Peyer's patch (tissue), 4 donors: ENCODE results near the gene SPATA9. TPM values are rescaled to one million over a fixed set of nuclear protein-coding genes. Genes with fewer than 3 reads are reported as not detected.

Experiments used
- DNase-seq, 3 donors: peaks; one replicate each; pipeline ENCODE4 v3.0.0-alpha.2; 2017 to 2019
- H3K27ac ChIP-seq, 4 donors: fragments of 200-600 bp; sonication (generic); one replicate each; pipeline ENCODE4 v1.5.1; 2016 to 2019
- H3K27me3 ChIP-seq, 2 donors: fragments of 200-600 bp; sonication (generic); one replicate each; pipeline ENCODE4 v1.5.1; 2019
- H3K36me3 ChIP-seq, 3 donors: fragments of 200-600 bp; sonication (generic); one replicate each; pipeline ENCODE4 v1.5.1; 2016 to 2019
- H3K4me1 ChIP-seq, 4 donors: fragments of 200-600 bp; sonication (generic); one replicate each; pipeline ENCODE4 v1.5.1; 2016 to 2019
- H3K4me3 ChIP-seq, 4 donors: fragments of 200-600 bp; sonication (generic); 1 replicate in 3 of 4; 2 replicates in 1 of 4; pipeline ENCODE4 v1.5.1; 2016 to 2019; ENCODE audit warnings: mild to moderate bottlenecking in 1 of 4
- H3K9me3 ChIP-seq, 4 donors: fragments of 200-600 bp; sonication (generic); one replicate each; pipeline ENCODE4 v1.5.1; 2016 to 2019; ENCODE audit warnings: mild to moderate bottlenecking in 1 of 4
- POLR2A ChIP-seq, 2 donors: fragments of 450-650 bp; IDR thresholded peaks; one replicate each; pipeline ENCODE4 v1.5.1; 2017; ENCODE audit warnings: antibody characterized with exemption in 2 of 2, mild to moderate bottlenecking in 2 of 2, moderate library complexity in 2 of 2
- total RNA-seq, 4 donors: library from RNA; depleted of rRNA; stranded (reverse); fragments of >200 nt; gene quantifications; one replicate each; pipeline ENCODE4 v1.1.0, GENCODE V29; 2016
- TF ChIP-seq, protein P1 (sequence below), 6 experiments: fragments of 450-650 bp in 4 of 6; fragments of 200-600 bp in 2 of 6; sonication (generic) in 1 of 6; IDR thresholded peaks; one replicate each; pipeline ENCODE4 v1.5.1; 2017 to 2019; ENCODE audit warnings: antibody characterized with exemption in 6 of 6, mild to moderate bottlenecking in 3 of 6, moderate library complexity in 1 of 6

SPATA9 gene
- total RNA-seq, 4 donors from 2014 or later: not detected

DNA sequence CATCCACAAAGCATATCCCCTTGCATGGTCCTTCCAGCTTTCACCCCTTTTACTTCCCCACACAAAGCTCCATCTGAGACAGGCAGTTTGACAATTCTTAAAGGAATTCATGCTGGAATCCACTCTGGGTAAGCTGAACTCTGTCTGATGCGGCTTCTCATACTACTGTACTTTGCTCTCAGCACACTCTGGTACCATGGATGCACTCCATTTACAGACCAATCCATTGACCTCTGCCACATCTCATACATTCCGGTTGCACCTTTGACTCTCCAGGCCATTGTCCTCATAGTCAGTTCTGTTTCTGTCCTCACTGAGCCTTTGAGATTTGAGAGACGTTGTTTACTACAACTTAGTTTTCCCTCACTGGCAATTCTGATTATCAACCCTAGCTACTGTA lies 12.2 kb downstream of the SPATA9 start:
- H3K4me3 ChIP-seq: no peak overlapping the region
- TF ChIP-seq, protein P1, sequence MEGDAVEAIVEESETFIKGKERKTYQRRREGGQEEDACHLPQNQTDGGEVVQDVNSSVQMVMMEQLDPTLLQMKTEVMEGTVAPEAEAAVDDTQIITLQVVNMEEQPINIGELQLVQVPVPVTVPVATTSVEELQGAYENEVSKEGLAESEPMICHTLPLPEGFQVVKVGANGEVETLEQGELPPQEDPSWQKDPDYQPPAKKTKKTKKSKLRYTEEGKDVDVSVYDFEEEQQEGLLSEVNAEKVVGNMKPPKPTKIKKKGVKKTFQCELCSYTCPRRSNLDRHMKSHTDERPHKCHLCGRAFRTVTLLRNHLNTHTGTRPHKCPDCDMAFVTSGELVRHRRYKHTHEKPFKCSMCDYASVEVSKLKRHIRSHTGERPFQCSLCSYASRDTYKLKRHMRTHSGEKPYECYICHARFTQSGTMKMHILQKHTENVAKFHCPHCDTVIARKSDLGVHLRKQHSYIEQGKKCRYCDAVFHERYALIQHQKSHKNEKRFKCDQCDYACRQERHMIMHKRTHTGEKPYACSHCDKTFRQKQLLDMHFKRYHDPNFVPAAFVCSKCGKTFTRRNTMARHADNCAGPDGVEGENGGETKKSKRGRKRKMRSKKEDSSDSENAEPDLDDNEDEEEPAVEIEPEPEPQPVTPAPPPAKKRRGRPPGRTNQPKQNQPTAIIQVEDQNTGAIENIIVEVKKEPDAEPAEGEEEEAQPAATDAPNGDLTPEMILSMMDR (IDR thresholded peaks at IDR 0.05): no peak
- TF ChIP-seq POLR2A (IDR thresholded peaks at IDR 0.05): no peak
- DNase-seq: no peak
- peak overlapping the region in 2 of 4 donors; percentile 61 to 80 for H3K27ac ChIP-seq
- H3K36me3 ChIP-seq: no peaks in the 10 kb centered on the region
- no peaks in the 10 kb centered on the region for H3K27me3 ChIP-seq
- H3K9me3 ChIP-seq: no peaks in the 10 kb centered on the region
- H3K4me1 ChIP-seq: no peaks in the 10 kb centered on the region

DNA sequence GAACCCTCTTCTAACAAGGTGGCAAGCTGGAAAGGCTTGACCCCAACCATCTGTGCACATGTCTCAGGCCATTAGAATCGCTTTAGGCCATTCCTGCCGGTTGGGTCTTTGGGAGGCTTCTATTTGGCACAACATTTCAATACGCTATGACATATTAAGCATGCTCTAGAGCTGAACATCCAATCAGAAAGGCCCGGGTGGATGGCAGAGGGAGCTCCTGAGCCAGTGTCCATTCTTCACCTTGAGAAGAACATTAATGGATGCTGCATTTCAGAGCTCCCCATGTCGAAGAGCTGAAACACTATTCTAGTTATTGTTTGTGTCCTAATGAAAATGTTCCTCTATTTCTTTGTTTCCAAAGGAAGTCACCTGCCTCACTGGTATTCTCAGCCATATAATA lies 12.8 kb downstream of the SPATA9 start:
- H3K4me1 ChIP-seq: no peaks in the 10 kb centered on the region
- no peaks in the 10 kb centered on the region for H3K9me3 ChIP-seq
- H3K36me3 ChIP-seq: no peaks in the 10 kb centered on the region
- H3K27ac ChIP-seq: peak overlapping the region in 3 of 4 donors; percentile 48 to 80 (median 61)
- H3K27me3 ChIP-seq: no peaks in the 10 kb centered on the region
- TF ChIP-seq POLR2A (IDR thresholded peaks at IDR 0.05): no peak
- TF ChIP-seq, protein P1 (IDR thresholded peaks at IDR 0.05): no peak
- DNase-seq: no peak
- H3K4me3 ChIP-seq: no peak overlapping the region

DNA sequence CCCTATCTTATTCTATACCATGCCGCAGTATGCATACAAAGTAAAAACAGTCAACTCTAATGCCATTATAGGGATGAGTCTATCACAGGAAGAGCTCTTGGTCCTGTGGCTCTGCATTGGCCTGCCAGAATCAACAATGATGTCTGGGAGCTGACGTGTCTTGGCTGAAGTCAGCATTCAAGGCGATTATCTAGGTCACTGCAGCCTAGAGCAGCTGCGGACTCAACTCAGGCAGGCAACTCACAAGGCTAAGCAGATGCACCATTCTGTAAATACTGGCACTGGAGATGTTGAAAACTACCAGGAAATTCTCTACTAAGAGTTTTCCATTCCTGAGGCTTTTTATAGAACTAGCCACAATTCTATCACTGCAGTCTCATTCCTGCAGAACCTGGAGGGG lies 13.3 kb downstream of the SPATA9 start:
- Histone ChIP-seq H3K27ac (peak overlapping the region in 3 of 4 donors; percentile 48 to 80 (median 61)), H3K4me3 (no peak overlapping the region), H3K9me3 (no peaks in the 10 kb centered on the region), H3K4me1 (no peaks in the 10 kb centered on the region), H3K36me3 (no peaks in the 10 kb centered on the region), H3K27me3 (peaks cover 0 to 4% of the 10 kb centered on the region in 2 donors)
- TF ChIP-seq POLR2A (IDR thresholded peaks at IDR 0.05): no peak
- TF ChIP-seq, protein P1 (IDR thresholded peaks at IDR 0.05): no peak
- peak in 1 of 3 donors; percentile 69 for DNase-seq

DNA sequence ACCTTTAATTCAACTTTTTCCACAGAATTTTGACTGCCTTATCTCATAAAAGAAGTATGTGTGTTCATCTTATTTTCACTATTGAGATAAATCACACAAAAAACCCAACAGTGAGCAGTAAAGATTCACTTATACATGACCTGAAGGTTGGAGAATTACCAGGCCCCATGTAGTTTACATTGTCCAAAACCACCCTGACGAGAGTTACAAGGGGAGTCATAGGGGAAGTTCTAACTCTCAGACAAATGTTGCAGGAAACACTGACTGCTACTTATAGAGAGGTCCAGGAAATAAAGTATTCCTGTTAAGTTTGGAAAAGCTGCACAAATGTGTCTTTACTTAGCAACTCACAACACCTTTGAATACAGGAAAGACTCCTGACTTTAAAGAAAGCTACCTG lies 14.1 kb downstream of the SPATA9 start:
- H3K4me3 ChIP-seq: no peak overlapping the region
- no peak for DNase-seq
- no peaks in the 10 kb centered on the region for H3K36me3 ChIP-seq
- H3K27ac ChIP-seq: peak overlapping the region in 2 of 4 donors; percentile 33 to 80
- TF ChIP-seq POLR2A (IDR thresholded peaks at IDR 0.05): no peak
- TF ChIP-seq, protein P1 (IDR thresholded peaks at IDR 0.05): no peak
- no peaks in the 10 kb centered on the region for H3K9me3 ChIP-seq
- H3K4me1 ChIP-seq: no peaks in the 10 kb centered on the region
- peaks cover 0 to 4% of the 10 kb centered on the region in 2 donors for H3K27me3 ChIP-seq

- Histone ChIP-seq H3K27me3 (peaks cover 0 to 4% of the 10 kb centered on the region in 2 donors), H3K4me1 (no peaks in the 10 kb centered on the region), H3K36me3 (no peaks in the 10 kb centered on the region), H3K27ac (no peak overlapping the region), H3K9me3 (no peaks in the 10 kb centered on the region), H3K4me3 (no peak overlapping the region)
- no peak for DNase-seq
- no peak for TF ChIP-seq POLR2A (IDR thresholded peaks at IDR 0.05)
- TF ChIP-seq, protein P1 (IDR thresholded peaks at IDR 0.05): no peak
Measured at GRCh38 chr5:95668216-95668615, 14.6 kb downstream of the SPATA9 start.

DNA sequence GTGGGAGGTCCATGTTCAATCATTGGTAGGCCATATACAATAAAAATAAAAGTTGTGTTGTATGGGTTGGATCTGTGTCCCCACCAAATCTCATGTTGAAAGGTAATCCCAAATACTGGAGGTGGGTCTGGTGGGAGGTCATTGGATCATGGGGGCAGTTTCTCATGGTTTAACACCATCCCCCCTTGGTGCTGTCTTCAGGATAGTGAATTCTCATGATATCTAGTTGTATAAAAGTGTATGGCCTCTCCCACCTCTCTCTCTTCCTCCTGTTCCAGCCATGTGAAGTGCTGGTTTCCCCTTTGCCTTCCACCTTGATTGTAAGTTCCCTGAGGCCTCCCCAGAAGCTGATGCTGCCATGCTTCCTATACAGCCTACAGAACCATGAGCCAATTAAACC lies 15.1 kb downstream of the SPATA9 start:
- H3K27ac ChIP-seq: no peak overlapping the region
- no peak for TF ChIP-seq POLR2A (IDR thresholded peaks at IDR 0.05)
- TF ChIP-seq, protein P1 (IDR thresholded peaks at IDR 0.05): no peak
- no peaks in the 10 kb centered on the region for H3K9me3 ChIP-seq
- H3K4me3 ChIP-seq: no peak overlapping the region
- DNase-seq: no peak
- no peaks in the 10 kb centered on the region for H3K4me1 ChIP-seq
- no peaks in the 10 kb centered on the region for H3K36me3 ChIP-seq
- H3K27me3 ChIP-seq: peaks cover 0 to 4% of the 10 kb centered on the region in 2 donors
